ENCODE results near the gene DENND1A.

DNA sequence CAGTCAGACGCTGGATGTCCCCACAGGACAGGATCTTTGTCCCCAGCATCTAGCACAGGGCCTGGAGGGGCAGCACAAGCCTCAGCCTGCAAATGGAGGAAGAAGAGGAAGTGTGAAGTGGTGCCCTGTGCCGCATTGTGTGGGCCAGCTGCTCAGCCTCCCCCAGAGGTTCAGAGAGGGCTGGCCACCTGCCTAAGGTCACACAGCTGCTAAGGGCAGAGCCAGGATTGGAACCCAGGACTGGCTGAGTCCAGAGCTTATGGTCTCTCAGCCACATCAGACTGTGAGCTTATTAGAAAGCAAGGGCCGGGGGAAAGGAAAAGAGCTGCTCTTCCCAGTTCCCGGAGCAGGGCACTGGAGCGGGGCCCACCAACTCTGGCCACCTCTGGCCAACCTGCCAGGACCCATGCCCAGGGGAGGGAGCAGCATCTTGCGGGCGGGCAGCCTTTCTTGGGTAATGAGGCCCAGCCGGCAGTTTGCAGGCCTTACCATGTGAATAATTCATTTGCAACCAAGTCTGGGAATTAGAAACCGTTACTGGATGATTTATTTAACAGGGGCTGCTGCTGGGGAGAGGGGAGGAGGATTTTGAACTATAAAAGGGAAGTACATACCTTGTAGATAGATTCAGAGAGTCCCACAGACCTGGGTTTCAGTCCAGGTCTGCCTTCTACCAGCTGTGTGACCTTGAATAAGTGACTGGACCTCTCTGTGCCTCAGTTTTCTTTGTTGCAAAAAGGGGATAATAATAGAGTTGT lies 585.6 kb downstream of the DENND1A start:
- no peak for TF ChIP-seq POLR2A (IDR thresholded peaks at IDR 0.05)
- TF ChIP-seq, protein P1, sequence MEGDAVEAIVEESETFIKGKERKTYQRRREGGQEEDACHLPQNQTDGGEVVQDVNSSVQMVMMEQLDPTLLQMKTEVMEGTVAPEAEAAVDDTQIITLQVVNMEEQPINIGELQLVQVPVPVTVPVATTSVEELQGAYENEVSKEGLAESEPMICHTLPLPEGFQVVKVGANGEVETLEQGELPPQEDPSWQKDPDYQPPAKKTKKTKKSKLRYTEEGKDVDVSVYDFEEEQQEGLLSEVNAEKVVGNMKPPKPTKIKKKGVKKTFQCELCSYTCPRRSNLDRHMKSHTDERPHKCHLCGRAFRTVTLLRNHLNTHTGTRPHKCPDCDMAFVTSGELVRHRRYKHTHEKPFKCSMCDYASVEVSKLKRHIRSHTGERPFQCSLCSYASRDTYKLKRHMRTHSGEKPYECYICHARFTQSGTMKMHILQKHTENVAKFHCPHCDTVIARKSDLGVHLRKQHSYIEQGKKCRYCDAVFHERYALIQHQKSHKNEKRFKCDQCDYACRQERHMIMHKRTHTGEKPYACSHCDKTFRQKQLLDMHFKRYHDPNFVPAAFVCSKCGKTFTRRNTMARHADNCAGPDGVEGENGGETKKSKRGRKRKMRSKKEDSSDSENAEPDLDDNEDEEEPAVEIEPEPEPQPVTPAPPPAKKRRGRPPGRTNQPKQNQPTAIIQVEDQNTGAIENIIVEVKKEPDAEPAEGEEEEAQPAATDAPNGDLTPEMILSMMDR (IDR thresholded peaks at IDR 0.05) = no peak

Measured in heart left ventricle (tissue), 13 donors.